D721Med (cell line): Measurements from ENCODE around the gene SYNJ2.

Source experiments
- DNase-seq: peaks from one replicate; pipeline ENCODE4 v3.0.0; 2011; ENCODE audit warnings: low spot score; ENCODE audit not compliant: insufficient read length
- FAIRE-seq: peaks from 2 replicates; lab custom pipeline; 2011; peaks lifted over from hg19 to GRCh38; lab: Jason Lieb, UNC
- TF ChIP-seq, protein P1 (sequence below): IDR thresholded peaks from 2 replicates; pipeline ENCODE4 v1.5.1; 2012; ENCODE audit warnings: mild to moderate bottlenecking, control low read depth; ENCODE audit not compliant: insufficient read depth; ENCODE audit errors: missing control alignments

Gene SYNJ2

DNA sequence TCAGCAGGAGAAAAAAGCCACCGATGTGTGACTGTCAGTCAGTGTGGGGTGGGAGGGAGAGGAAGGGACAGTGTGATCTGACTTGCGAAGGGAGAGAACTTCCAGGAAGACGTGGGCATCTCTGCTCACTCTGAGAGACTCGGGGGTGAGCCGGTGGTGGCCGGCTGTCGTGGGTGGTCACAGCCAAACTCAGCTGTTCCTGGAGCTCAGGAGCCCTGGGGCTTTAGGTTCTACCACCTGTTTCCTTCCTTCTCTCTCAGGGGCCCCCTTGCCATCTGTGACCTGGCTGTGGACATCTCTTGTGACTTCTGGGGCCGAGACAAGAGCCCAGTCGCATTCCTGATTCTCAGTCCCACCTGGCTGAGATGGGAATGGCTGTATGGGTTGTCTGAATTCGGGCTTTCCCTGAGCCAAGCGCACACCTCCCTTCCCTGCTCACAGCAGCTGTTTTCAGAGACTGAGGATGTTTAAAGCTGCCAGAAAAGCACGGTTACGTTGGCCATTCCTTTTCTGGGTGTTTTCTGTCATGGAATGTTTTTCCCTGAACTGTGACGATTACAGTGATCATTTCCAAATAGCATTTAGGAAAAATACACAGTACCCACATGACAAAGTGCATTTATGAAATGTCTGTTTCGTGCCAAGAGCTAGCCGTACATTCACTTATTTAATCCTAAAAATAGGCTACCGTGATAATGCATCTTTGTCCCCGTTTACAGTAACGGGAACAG lies 36.5 kb downstream of the SYNJ2 start:
- no peak for DNase-seq
- TF ChIP-seq, protein P1, sequence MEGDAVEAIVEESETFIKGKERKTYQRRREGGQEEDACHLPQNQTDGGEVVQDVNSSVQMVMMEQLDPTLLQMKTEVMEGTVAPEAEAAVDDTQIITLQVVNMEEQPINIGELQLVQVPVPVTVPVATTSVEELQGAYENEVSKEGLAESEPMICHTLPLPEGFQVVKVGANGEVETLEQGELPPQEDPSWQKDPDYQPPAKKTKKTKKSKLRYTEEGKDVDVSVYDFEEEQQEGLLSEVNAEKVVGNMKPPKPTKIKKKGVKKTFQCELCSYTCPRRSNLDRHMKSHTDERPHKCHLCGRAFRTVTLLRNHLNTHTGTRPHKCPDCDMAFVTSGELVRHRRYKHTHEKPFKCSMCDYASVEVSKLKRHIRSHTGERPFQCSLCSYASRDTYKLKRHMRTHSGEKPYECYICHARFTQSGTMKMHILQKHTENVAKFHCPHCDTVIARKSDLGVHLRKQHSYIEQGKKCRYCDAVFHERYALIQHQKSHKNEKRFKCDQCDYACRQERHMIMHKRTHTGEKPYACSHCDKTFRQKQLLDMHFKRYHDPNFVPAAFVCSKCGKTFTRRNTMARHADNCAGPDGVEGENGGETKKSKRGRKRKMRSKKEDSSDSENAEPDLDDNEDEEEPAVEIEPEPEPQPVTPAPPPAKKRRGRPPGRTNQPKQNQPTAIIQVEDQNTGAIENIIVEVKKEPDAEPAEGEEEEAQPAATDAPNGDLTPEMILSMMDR, result no peak
- no peak for FAIRE-seq

DNA sequence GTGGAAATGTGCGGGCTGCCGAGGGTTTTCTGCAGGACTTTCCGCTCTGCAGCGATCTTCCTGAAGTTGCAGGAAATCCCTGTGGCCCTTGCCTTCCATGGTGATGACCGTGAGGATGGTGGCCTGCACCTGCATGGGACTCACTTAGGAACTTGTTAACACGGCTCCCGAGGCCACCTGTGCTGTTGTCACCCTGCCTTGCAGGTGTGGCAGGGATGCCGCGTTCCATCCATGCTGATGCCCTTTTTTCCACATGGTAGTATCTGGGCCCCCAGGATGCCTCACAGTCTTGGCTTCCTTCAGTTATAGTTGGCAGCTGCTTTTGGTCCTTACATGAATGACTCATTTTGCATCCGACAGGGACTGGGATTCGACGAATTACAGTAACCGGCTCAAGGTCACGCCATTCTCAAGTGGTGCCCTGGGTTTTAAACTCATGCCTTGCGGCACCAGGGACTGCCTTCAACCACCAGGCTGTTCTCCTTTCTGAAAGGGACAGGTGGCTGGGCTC lies 37.2 kb downstream of the SYNJ2 start:
- TF ChIP-seq, protein P1, result no peak
- DNase-seq (no peak), FAIRE-seq (no peak)

DNA sequence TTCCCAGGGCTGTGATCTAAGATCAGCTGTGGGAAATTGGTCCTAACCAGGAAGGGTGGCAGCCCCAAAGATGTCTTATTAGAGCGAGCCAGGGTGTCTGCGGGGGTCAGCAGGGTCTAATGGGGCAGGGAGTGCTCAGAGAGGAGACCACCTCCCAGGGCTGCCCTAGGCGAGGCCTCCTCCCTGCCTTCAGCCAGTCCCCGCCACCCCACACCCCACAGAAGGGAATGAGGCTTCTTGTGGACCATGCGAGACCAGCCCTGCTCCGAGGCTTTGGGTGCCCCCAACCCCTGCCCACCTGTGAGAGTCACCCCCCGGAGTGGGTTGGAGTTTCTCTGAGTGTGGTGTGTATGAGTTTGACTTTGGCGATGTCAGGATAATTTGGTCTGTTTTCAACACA lies 37.8 kb downstream of the SYNJ2 start:
- TF ChIP-seq, protein P1, result no peak
- no peak for FAIRE-seq

DNA sequence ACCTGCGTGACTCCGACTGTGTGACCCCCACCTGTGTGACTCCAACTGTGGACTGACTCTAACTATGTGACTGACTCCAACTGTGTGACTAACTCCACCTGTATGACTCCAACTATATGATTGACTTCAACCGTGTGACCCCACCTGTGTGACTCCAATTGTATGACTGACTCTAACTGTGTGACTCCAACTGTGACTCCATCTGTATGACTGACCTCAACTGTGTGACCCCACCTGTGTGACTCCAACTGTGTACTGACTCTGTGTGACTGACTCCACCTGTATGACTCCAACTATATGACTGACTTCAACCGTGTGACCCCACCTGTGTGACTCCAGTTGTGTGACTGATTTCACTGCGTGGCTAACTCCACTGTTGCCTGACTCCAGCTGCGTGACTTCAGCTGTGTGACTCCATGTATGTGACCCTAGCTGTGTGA lies 38.6 kb downstream of the SYNJ2 start:
- FAIRE-seq (no peak), DNase-seq (no peak)
- TF ChIP-seq, protein P1, result no peak

More for the DNA sequence above, 37.8 kb downstream of the SYNJ2 start:
- DNase-seq, result no peak

DNA sequence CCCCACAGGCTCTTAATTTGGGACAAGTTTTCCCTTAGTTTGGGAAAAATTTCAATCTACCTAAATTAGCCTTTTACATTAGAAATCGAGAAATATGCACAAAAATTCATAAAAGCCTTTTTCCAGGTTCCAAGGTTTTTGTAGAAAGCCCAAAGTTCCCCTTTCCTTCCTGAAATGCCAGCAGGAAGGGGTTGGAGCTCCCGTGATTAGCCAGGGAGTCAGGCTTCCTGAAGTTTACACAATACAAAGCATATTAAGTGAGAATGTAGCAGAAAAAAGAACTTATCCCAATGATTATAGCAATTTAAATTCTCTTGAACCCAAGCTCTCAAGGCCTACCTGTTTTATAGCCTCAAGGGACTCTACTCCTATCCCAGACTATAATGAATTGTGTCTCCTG lies 39.1 kb downstream of the SYNJ2 start:
- TF ChIP-seq, protein P1, result no peak
- no peak for DNase-seq
- FAIRE-seq, result no peak

DNA sequence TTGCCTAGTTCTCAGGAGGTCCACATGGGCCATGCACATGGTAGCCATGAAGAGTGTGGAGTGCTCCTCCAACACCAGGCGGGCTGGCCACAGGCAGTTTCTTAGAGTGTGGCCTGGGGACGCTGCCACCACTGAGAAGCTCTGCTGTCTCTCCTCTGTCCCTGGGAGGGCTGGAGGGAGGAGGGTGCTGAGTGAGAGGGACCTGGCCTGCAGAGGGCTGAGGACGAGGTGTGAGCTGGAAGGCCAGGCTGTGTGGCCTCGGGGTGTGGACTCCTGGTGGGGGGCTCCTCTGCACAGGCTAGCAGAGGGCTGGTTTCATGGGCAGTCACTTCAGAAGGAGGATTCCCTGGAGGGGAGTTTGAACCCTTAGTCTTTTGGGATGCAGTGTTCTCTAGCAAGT lies 39.7 kb downstream of the SYNJ2 start:
- no peak for FAIRE-seq
- no peak for DNase-seq
- TF ChIP-seq, protein P1, result no peak
